D721Med (cell line): ENCODE measurements around the gene TDRD1.

Experiments used
- DNase-seq: peaks from one replicate; pipeline ENCODE4 v3.0.0; 2011; ENCODE audit warnings: low spot score; ENCODE audit not compliant: insufficient read length
- FAIRE-seq: peaks from 2 replicates; lab custom pipeline; 2011; peaks lifted over from hg19 to GRCh38; lab: Jason Lieb, UNC
- TF ChIP-seq, protein P1 (sequence below): IDR thresholded peaks from 2 replicates; pipeline ENCODE4 v1.5.1; 2012; ENCODE audit warnings: mild to moderate bottlenecking, control low read depth; ENCODE audit not compliant: insufficient read depth; ENCODE audit errors: missing control alignments

The TDRD1 gene

DNA sequence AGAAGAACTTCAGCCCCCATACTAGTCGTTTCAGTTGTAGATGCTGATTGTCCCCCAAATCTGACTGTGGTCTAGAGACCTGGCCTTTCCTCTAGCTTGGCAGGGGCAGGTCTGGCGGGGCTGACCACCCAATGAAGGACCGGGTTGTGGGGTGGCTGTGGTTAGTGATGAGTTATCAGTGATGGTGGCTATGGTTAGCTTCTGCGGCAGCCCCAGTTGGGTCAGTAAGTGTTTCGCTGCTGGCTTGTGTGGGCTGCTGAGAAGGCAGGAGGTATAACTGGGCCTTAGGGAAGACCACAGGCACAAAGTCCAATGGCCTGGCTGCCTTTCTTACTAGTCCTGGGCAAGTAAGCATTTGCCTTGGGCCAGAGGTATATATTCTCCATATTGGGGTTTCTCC, 81.2 kb downstream of the TDRD1 start:
- no peak for DNase-seq
- no peak for FAIRE-seq
- TF ChIP-seq, protein P1, sequence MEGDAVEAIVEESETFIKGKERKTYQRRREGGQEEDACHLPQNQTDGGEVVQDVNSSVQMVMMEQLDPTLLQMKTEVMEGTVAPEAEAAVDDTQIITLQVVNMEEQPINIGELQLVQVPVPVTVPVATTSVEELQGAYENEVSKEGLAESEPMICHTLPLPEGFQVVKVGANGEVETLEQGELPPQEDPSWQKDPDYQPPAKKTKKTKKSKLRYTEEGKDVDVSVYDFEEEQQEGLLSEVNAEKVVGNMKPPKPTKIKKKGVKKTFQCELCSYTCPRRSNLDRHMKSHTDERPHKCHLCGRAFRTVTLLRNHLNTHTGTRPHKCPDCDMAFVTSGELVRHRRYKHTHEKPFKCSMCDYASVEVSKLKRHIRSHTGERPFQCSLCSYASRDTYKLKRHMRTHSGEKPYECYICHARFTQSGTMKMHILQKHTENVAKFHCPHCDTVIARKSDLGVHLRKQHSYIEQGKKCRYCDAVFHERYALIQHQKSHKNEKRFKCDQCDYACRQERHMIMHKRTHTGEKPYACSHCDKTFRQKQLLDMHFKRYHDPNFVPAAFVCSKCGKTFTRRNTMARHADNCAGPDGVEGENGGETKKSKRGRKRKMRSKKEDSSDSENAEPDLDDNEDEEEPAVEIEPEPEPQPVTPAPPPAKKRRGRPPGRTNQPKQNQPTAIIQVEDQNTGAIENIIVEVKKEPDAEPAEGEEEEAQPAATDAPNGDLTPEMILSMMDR = no peak

DNA sequence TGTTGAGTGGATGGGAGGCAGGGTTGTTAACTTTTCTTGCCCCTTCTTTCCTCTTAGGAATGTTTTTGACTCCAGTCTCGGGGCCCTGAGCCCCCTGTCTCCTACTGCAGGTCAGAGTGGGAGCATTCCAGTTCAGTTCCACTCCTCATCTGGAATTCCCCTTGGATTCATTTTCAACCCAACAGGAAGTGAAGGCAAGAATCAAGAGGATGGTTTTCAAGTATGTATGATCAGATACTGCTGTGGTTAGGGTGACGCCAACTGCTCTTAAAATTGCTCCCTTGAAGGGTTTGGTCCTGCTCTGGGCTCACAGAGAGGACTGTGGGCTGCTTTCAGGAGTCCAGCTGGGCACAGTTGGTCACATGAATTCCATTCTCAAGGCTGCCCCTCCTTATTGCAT, 81.9 kb downstream of the TDRD1 start:
- DNase-seq (no peak), FAIRE-seq (no peak)
- TF ChIP-seq, protein P1 = no peak

DNA sequence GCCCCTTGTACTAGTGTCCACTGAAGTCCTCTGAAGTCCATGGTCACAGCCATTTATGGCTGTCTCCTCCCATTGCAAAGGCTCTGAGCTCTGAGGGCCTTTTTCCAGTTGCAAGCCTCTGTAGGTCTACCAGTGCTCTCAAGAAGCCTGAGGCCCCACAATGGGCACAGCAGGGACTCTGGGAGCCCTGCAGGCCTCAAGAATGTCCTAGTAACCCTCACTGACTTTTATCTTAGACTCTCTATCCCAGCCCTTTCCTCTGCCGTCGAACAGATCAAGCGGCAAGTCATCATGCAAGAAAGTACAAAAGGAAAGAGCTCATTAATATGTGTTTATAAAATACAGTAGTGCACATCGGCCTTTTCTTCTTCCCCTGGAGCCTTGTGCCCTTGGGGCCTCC, 83.3 kb downstream of the TDRD1 start:
- TF ChIP-seq, protein P1 = no peak
- FAIRE-seq (no peak), DNase-seq (no peak)

GRCh38 chr10:114265392-114266053, 86.4 kb downstream of the TDRD1 start:
- no peak for DNase-seq
- TF ChIP-seq, protein P1 = no peak
- FAIRE-seq = no peak

GRCh38 chr10:114266521-114266920, 87.4 kb downstream of the TDRD1 start:
- DNase-seq (no peak), FAIRE-seq (no peak)

DNA sequence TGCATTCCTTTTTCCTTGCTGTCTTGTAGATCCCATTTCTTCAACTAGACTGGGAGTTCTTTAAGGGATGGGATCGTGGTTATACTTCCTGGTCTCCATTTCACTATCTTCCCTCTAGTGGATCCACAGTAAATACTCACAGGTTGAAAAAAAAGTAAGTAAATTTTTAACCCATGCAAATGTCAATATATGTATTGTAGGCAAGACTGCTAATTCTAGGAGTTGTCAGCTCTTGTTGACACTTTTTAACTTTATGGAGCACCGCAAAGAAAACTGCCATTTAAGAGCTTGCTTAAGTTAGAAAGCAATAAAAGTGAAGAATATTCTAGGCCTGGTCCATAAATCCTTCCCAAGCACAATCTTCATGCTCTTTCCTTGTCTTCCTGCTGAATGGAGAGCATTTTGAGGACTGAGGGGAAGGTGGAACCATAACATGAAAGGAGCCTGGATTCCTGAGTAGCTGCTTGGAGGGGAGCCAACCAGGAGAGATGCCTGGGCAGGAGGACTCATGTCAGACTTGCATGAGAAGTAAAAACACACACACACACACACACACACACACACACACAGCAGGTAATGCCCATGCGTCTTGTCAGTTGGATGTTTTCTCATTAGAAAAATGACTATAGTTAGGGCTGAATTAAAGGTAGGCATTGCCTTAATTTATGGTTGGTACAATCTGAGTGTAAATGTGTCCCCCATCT, 92.1 kb downstream of the TDRD1 start:
- FAIRE-seq (no peak), DNase-seq (no peak)
- TF ChIP-seq, protein P1 = no peak

More at GRCh38 chr10:114266521-114266920, 87.4 kb downstream of the TDRD1 start:
- TF ChIP-seq, protein P1 = no peak

DNA sequence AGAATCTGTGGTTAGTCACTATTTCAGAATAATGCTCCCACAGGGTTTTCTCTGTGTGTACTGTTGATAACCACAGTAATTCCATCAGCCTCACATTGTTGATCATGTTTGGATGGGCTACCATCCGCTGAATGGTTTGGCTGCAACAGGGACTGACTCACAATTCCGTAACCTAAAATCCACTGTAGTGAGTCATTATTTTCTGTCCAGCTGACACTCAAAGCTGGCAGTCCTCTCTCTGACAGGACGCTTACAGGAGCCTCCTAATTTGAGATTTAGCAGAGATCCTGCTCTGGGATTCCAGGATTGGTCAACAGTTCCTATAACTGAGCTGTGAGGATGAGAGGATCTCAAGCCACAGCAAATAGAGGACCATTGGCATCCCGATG, 92.6 kb downstream of the TDRD1 start:
- TF ChIP-seq, protein P1 = no peak
- FAIRE-seq (no peak), DNase-seq (no peak)
